Activated CD8-positive, alpha-beta T cell treated with anti-CD3 and anti-CD28 coated beads for 36 hours (primary cell): Measurements from ENCODE around the gene PCLAF. TPM values are rescaled to one million over a fixed set of nuclear protein-coding genes. Genes with fewer than 3 reads are reported as not detected.
A peak's percentile ranks its signal among the peaks of the same experiment; 100 is the strongest.
"Not testable (repeated sequence)": the region's sequence is repeated elsewhere in the genome, so short reads cannot be mapped to it uniquely, and the experiment has no call there.

Source experiments
- ATAC-seq: fragments of 200-7000 bp; cut with Tn5 transposase; one replicate; pipeline ENCODE4 v1.10.0; 2021; ENCODE audit warnings: mild to moderate bottlenecking, moderate library complexity
- CTCF ChIA-PET: fragments of 350-600 bp; sonication (Branson Sonifier 250); formaldehyde crosslinking; loops from one replicate; lab custom pipeline; 2021; ENCODE audit warnings: antibody characterized with exemption; lab: Charles Lee
- POLR2A ChIA-PET: fragments of 350-600 bp; sonication (Branson Sonifier 250); formaldehyde crosslinking; loops from one replicate; lab custom pipeline; 2021; ENCODE audit warnings: antibody characterized with exemption; lab: Charles Lee
- DNase-seq: peaks from one replicate; pipeline ENCODE4 v3.0.0-alpha.2; 2020
- H3K27ac Mint-ChIP-seq: one replicate; pipeline ENCODE4 v1.8.0; 2021; ENCODE audit warnings: mild to moderate bottlenecking, mixed read lengths
- H3K27me3 Mint-ChIP-seq: one replicate; pipeline ENCODE4 v1.8.0; 2021; ENCODE audit warnings: mixed read lengths
- H3K36me3 Mint-ChIP-seq: one replicate; pipeline ENCODE4 v1.8.0; 2021; ENCODE audit warnings: low read depth, mixed read lengths
- H3K4me1 Mint-ChIP-seq: one replicate; pipeline ENCODE4 v1.8.0; 2021; ENCODE audit warnings: low read depth, mixed read lengths
- H3K4me3 Mint-ChIP-seq: one replicate; pipeline ENCODE4 v1.8.0; 2021; ENCODE audit warnings: mild to moderate bottlenecking, moderate library complexity, mixed read lengths
- H3K9me3 Mint-ChIP-seq: one replicate; pipeline ENCODE4 v1.8.0; 2021; ENCODE audit warnings: mixed read lengths
- CTCF ChIP-seq: fragments of 200-600 bp; IDR thresholded peaks from one replicate; pipeline ENCODE4 v1.8.0; 2022; ENCODE audit warnings: antibody characterized with exemption, mild to moderate bottlenecking
- intact Hi-C: fragments of 100-400 bp; cut with micrococcal nuclease; formaldehyde crosslinking; loops from one replicate; pipeline ENCODE4 v1.10.0; 2022
- total RNA-seq, 2 experiments: library from RNA; stranded (reverse); gene quantifications; one replicate each; pipeline ENCODE4 v1.2.3, GENCODE V29; 2021

PCLAF gene
- total RNA-seq, 2 experiments from 2014 or later, result 109 to 135 TPM

- ChIA-PET POLR2A (interaction anchor here (1.8 kb wide), 1 partner anchor 11 kb away, joined by 5 read pairs; the partner anchor contains the start of gene TRIP4), CTCF (interaction anchor here (0.8 to 1.1 kb wide), 2 partner anchors 14 to 255 kb away, joined by 3 read pairs; no protein-coding TSS in a partner anchor)
- peaks cover 30% of the 10 kb centered on the region for H3K36me3 Mint-ChIP-seq
- H3K9me3 Mint-ChIP-seq, result no peaks in the 10 kb centered on the region
- peaks cover 2% of the 10 kb centered on the region for H3K4me1 Mint-ChIP-seq
- DNase-seq (no peak), ATAC-seq (no peak)
- TF ChIP-seq CTCF, result no peak
- H3K27me3 Mint-ChIP-seq, result no peaks in the 10 kb centered on the region
- no peak overlapping the region for H3K27ac Mint-ChIP-seq
- intact Hi-C loops, result no loop called here
- no peak overlapping the region for H3K4me3 Mint-ChIP-seq
These were observed 17.3 kb upstream of the PCLAF start for GRCh38 chr15:64398575-64398974.

- ATAC-seq, result no peak
- no peak for DNase-seq
- POLR2A ChIA-PET, result no interaction called here
- peaks cover 4% of the 10 kb centered on the region for H3K4me1 Mint-ChIP-seq
- intact Hi-C loops, result no loop called here
- H3K9me3 Mint-ChIP-seq, result no peaks in the 10 kb centered on the region
- no peak overlapping the region for H3K4me3 Mint-ChIP-seq
- H3K27ac Mint-ChIP-seq, result no peak overlapping the region
- CTCF ChIA-PET, result interaction anchor here (1.0 to 1.3 kb wide), 2 partner anchors 16 to 256 kb away, joined by 3 read pairs; no protein-coding TSS in a partner anchor
- H3K27me3 Mint-ChIP-seq, result no peaks in the 10 kb centered on the region
- H3K36me3 Mint-ChIP-seq, result peaks cover 30% of the 10 kb centered on the region
- TF ChIP-seq CTCF, result no peak
These were observed 15.5 kb upstream of the PCLAF start for GRCh38 chr15:64396789-64397188.

DNA sequence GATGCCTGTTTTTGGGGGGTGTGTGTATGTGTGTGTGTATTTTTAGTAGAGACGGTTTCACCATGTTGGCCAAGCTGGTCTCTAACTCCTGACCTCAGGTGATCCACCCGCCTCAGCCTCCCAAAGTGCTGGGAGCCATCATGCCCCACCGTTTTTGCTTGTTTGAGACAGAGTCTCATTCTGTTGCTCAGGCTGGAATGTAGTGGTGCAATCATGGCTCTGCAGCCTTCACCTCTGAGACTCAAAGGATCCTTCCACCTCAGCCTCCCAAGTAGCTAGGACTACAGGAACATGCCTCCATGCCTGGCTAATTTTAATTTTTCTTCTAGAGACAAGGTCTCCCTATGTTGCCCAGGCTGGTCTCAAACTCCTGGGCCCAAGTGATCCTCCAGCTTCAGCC is 11.2 kb upstream of the PCLAF start:
- H3K27me3 Mint-ChIP-seq, DNase-seq, intact Hi-C loops, H3K27ac Mint-ChIP-seq, ATAC-seq, POLR2A ChIA-PET, H3K4me3 Mint-ChIP-seq, H3K9me3 Mint-ChIP-seq: not testable (repeated sequence)
- CTCF ChIA-PET, result interaction anchor here (0.6 kb wide), 1 partner anchor 182 kb away, joined by 3 read pairs; no protein-coding TSS in a partner anchor
- H3K4me1 Mint-ChIP-seq, result peaks cover 18% of the 10 kb centered on the region
- H3K36me3 Mint-ChIP-seq, result peaks cover 21% of the 10 kb centered on the region

GRCh38 chr15:64389036-64389435 is 7.8 kb upstream of the PCLAF start:
- Mint-ChIP-seq H3K36me3 (peaks cover 6% of the 10 kb centered on the region), H3K4me1 (peaks cover 17% of the 10 kb centered on the region), H3K9me3 (no peaks in the 10 kb centered on the region), H3K27ac (peak overlapping the region; percentile 10), H3K4me3 (peak overlapping the region; percentile 94), H3K27me3 (no peaks in the 10 kb centered on the region)
- DNase-seq (no peak), ATAC-seq (no peak)
- POLR2A ChIA-PET, result no interaction called here
- no peak for TF ChIP-seq CTCF
- CTCF ChIA-PET, result no interaction called here
- intact Hi-C loops, result no loop called here

DNA sequence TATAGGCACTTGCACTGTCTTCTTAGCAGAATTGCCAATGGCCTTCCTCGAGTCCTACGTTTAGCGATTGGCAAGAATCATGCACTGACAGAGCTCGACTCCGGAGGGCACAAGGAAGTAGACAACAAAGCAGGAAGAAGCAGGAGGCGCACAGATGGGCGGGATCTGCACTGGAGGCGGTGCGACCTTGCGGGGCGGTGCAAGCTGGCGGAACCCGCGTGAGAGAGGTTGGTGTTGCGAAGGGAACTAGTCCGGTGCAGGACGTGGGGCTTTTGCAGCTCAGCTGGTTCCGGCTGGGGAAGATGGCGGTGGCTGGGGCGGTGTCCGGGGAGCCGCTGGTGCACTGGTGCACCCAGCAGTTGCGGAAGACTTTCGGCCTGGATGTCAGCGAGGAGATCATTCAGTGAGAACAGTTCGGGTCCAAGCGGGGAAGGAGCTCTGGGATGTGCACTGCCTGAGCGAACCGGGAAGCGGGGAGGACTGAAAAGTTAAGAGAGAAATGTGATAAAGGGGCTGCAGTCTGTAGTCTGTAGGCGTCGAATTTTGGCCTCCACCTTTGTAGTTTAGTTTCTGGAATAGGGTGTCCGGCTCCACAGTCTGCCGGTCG is 6.4 kb upstream of the PCLAF start, which contains the start of gene TRIP4:
TSS of gene TRIP4 (plus strand) at position 275 of the 607 bp plus-strand sequence. CDS start at position 303, 28 bp downstream.
- peaks cover 17% of the 10 kb centered on the region for H3K4me1 Mint-ChIP-seq
- no peaks in the 10 kb centered on the region for H3K27me3 Mint-ChIP-seq
- TF ChIP-seq CTCF, result no peak
- peak within 1 kb of the TSS; percentile 94 for H3K4me3 Mint-ChIP-seq
- peak; percentile 100 for ATAC-seq
- H3K36me3 Mint-ChIP-seq, result peaks cover 3% of the 10 kb centered on the region
- ChIA-PET CTCF (interaction anchor here (0.7 to 1.7 kb wide), 5 partner anchors 11 to 345 kb away, joined by 3 to 4 read pairs (median 3); no protein-coding TSS in a partner anchor), POLR2A (interaction anchor here (0.6 to 1.7 kb wide), 18 partner anchors 11 to 480 kb away, joined by 3 to 6 read pairs (median 4); partner anchors contain the start of gene ZNF609)
- H3K27ac Mint-ChIP-seq, result peak within 1 kb of the TSS; percentile 94
- intact Hi-C loops, result no loop called here
- H3K9me3 Mint-ChIP-seq, result no peaks in the 10 kb centered on the region
- DNase-seq, result peak; percentile 97
